ENCODE data around the gene ABCF2. TPM values are rescaled to one million over a fixed set of nuclear protein-coding genes. Genes with fewer than 3 reads are reported as not detected.

The ABCF2 gene
- total RNA-seq, 1 donor from 2014 or later = 47.3 TPM

- TF ChIP-seq CTCF (IDR thresholded peaks at IDR 0.05) = no peak
- no peaks in the 10 kb centered on the region for H3K4me1 Mint-ChIP-seq
- intact Hi-C loops (cut with micrococcal nuclease) = no loop called here
- H3K27me3 Mint-ChIP-seq = peaks cover 25% of the 10 kb centered on the region
- no peak overlapping the region for H3K4me3 Mint-ChIP-seq
- ATAC-seq (ENCODE audit: low read depth) (no peak), DNase-seq (no peak)
- H3K9me3 Mint-ChIP-seq = no peaks in the 10 kb centered on the region
- H3K36me3 Mint-ChIP-seq (ENCODE audit: low read depth) = no peaks in the 10 kb centered on the region
- no peak overlapping the region for H3K27ac Mint-ChIP-seq
- ChIA-PET POLR2A (no interaction called here), CTCF (no interaction called here)
Observed at GRCh38 chr7:151204383-151205032, 22.5 kb downstream of the ABCF2 start.

GRCh38 chr7:151202836-151203235 lies 24.2 kb downstream of the ABCF2 start:
- Mint-ChIP-seq H3K27me3 (peaks cover 25% of the 10 kb centered on the region), H3K9me3 (no peaks in the 10 kb centered on the region), H3K27ac (no peak overlapping the region), H3K36me3 (ENCODE audit: low read depth) (no peaks in the 10 kb centered on the region), H3K4me3 (no peak overlapping the region), H3K4me1 (no peaks in the 10 kb centered on the region)
- POLR2A ChIA-PET = no interaction called here
- intact Hi-C loops (cut with micrococcal nuclease) = no loop called here
- DNase-seq (no peak), ATAC-seq (ENCODE audit: low read depth) (no peak)
- CTCF ChIA-PET = no interaction called here
- TF ChIP-seq CTCF (IDR thresholded peaks at IDR 0.05) = no peak

- Mint-ChIP-seq H3K27me3 (peaks cover 25% of the 10 kb centered on the region), H3K36me3 (ENCODE audit: low read depth) (no peaks in the 10 kb centered on the region), H3K4me3 (no peak overlapping the region), H3K27ac (no peak overlapping the region), H3K9me3 (no peaks in the 10 kb centered on the region), H3K4me1 (no peaks in the 10 kb centered on the region)
- intact Hi-C loops (cut with micrococcal nuclease) = no loop called here
- ChIA-PET POLR2A (no interaction called here), CTCF (no interaction called here)
- ATAC-seq (ENCODE audit: low read depth) = no peak
- no peak for DNase-seq
- TF ChIP-seq CTCF (IDR thresholded peaks at IDR 0.05) = no peak
Observed at GRCh38 chr7:151201751-151202150, 25.3 kb downstream of the ABCF2 start.

GRCh38 chr7:151201344-151201743 lies 25.7 kb downstream of the ABCF2 start:
- POLR2A ChIA-PET = no interaction called here

More at GRCh38 chr7:151201344-151201743, 25.7 kb downstream of the ABCF2 start:
- H3K27me3 Mint-ChIP-seq = peaks cover 25% of the 10 kb centered on the region
- no peaks in the 10 kb centered on the region for H3K4me1 Mint-ChIP-seq
- H3K36me3 Mint-ChIP-seq (ENCODE audit: low read depth) = no peaks in the 10 kb centered on the region
- DNase-seq = no peak
- H3K27ac Mint-ChIP-seq = no peak overlapping the region
- TF ChIP-seq CTCF (IDR thresholded peaks at IDR 0.05) = no peak
- H3K4me3 Mint-ChIP-seq = no peak overlapping the region
- CTCF ChIA-PET = no interaction called here
- no peaks in the 10 kb centered on the region for H3K9me3 Mint-ChIP-seq
- intact Hi-C loops (cut with micrococcal nuclease) = no loop called here
- ATAC-seq (ENCODE audit: low read depth) = no peak

Data from activated B cell treated with CpG ODN at 0.5 μM for 24 hours (primary cell).